H1 (cell line): ENCODE measurements around the gene FLVCR2.

Experiments
- BACH1 ChIP-seq: IDR thresholded peaks from 2 replicates; pipeline ENCODE4 v1.6.1; 2012; ENCODE audit warnings: low read length, improper control_type of control experiment
- NANOG ChIP-seq: IDR thresholded peaks from 2 replicates; pipeline ENCODE4 v1.6.1; 2011; ENCODE audit warnings: low read length, low read depth, mild to moderate bottlenecking, inconsistent platforms; ENCODE audit not compliant: insufficient read depth, poor library complexity, severe bottlenecking
- TF ChIP-seq, protein P1 (sequence below), 3 experiments: IDR thresholded peaks; 1 replicate in 2 of 3; 2 replicates in 1 of 3; pipeline versions ENCODE4 v1.5.1 to v1.6.1; 2011; ENCODE audit warnings: low read length in 3 of 3, mild to moderate bottlenecking in 3 of 3, inconsistent platforms in 2 of 3, low read depth in 1 of 3, moderate library complexity in 1 of 3; ENCODE audit not compliant: insufficient read depth in 1 of 3; ENCODE audit errors: control extremely low read depth in 1 of 3

- TF ChIP-seq NANOG, result no peak
- TF ChIP-seq BACH1, result no peak
- TF ChIP-seq, protein P1, sequence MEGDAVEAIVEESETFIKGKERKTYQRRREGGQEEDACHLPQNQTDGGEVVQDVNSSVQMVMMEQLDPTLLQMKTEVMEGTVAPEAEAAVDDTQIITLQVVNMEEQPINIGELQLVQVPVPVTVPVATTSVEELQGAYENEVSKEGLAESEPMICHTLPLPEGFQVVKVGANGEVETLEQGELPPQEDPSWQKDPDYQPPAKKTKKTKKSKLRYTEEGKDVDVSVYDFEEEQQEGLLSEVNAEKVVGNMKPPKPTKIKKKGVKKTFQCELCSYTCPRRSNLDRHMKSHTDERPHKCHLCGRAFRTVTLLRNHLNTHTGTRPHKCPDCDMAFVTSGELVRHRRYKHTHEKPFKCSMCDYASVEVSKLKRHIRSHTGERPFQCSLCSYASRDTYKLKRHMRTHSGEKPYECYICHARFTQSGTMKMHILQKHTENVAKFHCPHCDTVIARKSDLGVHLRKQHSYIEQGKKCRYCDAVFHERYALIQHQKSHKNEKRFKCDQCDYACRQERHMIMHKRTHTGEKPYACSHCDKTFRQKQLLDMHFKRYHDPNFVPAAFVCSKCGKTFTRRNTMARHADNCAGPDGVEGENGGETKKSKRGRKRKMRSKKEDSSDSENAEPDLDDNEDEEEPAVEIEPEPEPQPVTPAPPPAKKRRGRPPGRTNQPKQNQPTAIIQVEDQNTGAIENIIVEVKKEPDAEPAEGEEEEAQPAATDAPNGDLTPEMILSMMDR (IDR thresholded peaks at IDR 0.05; ENCODE audit: control extremely low read depth in 1 of 3, insufficient read depth in 1 of 3, low read depth in 1 of 3, low read length in 3 of 3), result no peak
Measured at GRCh38 chr14:75612157-75612556, 33.7 kb downstream of the FLVCR2 start.
